ENCODE results near the gene SLC25A13. TPM values are rescaled to one million over a fixed set of nuclear protein-coding genes. Genes with fewer than 3 reads are reported as not detected.

SLC25A13 gene
- total RNA-seq, 4 donors from 2014 or later: 2.3 to 53.0 (median 39.3) TPM

DNA sequence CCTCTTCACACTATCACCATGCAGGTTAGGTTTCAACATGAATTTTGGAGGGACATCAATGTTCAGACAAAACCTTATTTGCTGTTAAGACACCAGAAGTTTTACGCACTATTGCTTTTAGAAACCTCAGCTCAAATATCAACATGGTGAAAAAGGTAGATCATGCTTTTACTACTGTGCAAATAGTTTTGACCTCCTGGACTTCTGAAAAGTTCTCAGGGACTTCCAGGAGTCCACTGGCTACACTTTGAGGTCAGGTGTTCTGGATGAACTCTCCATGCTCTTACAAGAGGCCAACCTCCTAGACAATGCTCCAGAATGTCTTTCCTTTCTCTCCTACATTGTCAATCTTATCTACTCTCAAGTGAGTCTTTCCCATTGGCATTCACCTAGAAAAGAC lies 55.9 kb downstream of the SLC25A13 start:
- no peak for DNase-seq
- no peak overlapping the region for H3K4me3 ChIP-seq
- H3K27me3 ChIP-seq: no peaks in the 10 kb centered on the region
- no peaks in the 10 kb centered on the region for H3K36me3 ChIP-seq
- no peaks in the 10 kb centered on the region for H3K4me1 ChIP-seq
- intact Hi-C loops (cut with DNase I; ENCODE audit: low total_unique reads): no loop called here
- no peaks in the 10 kb centered on the region for H3K9me3 ChIP-seq
- TF ChIP-seq, protein P1, sequence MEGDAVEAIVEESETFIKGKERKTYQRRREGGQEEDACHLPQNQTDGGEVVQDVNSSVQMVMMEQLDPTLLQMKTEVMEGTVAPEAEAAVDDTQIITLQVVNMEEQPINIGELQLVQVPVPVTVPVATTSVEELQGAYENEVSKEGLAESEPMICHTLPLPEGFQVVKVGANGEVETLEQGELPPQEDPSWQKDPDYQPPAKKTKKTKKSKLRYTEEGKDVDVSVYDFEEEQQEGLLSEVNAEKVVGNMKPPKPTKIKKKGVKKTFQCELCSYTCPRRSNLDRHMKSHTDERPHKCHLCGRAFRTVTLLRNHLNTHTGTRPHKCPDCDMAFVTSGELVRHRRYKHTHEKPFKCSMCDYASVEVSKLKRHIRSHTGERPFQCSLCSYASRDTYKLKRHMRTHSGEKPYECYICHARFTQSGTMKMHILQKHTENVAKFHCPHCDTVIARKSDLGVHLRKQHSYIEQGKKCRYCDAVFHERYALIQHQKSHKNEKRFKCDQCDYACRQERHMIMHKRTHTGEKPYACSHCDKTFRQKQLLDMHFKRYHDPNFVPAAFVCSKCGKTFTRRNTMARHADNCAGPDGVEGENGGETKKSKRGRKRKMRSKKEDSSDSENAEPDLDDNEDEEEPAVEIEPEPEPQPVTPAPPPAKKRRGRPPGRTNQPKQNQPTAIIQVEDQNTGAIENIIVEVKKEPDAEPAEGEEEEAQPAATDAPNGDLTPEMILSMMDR (IDR thresholded peaks at IDR 0.05): no peak
- no peak for TF ChIP-seq POLR2A (IDR thresholded peaks at IDR 0.05)
- no peak overlapping the region for H3K27ac ChIP-seq

DNA sequence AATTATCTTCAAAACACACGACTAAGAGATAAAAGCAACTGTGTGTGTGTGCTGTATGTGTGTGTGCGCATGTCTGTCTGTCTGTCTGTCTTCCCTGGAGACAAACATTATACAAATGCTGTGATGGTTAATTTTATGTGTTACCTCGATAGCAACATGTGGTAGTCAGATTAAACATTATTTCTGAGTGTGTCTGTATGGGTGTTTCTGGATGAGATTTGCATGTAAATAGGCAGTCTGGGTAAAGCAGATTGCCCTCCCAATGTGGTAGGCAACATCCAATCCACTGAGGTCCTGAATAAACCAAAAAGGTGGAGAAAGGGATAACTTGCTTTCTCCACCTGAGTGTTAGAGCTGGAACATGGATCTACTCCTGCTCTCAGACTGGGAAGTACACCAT lies 67.9 kb downstream of the SLC25A13 start:
- Histone ChIP-seq H3K4me1 (no peaks in the 10 kb centered on the region), H3K36me3 (no peaks in the 10 kb centered on the region), H3K4me3 (no peak overlapping the region), H3K27me3 (no peaks in the 10 kb centered on the region), H3K27ac (no peak overlapping the region), H3K9me3 (peaks cover 0 to 6% of the 10 kb centered on the region in 2 donors)
- intact Hi-C loops (cut with DNase I; ENCODE audit: low total_unique reads): no loop called here
- TF ChIP-seq POLR2A (IDR thresholded peaks at IDR 0.05): no peak
- TF ChIP-seq, protein P1 (IDR thresholded peaks at IDR 0.05): no peak
- DNase-seq: no peak

DNA sequence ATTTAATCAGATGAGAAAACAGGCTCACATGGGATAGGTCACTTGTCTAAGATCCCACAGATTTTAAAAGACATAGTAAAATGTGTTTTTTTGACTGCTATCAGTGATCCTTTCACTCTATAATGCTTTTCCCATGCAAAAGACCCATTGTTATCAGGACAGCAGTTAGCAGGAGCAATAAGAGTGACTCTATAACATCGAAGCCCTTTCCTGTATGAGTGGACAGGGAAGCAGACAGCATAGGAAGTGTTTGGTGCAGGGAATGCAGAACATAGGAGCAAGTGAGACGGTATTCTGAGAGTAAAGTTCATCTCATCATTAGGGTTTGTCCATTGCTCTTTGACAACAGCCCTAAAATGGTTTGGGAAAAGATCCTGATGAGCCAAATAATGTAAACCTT lies 68.5 kb downstream of the SLC25A13 start:
- intact Hi-C loops (cut with DNase I; ENCODE audit: low total_unique reads): no loop called here
- H3K4me1 ChIP-seq: no peaks in the 10 kb centered on the region
- H3K27ac ChIP-seq: no peak overlapping the region
- TF ChIP-seq, protein P1 (IDR thresholded peaks at IDR 0.05): no peak
- TF ChIP-seq POLR2A (IDR thresholded peaks at IDR 0.05): no peak
- no peak for DNase-seq
- no peaks in the 10 kb centered on the region for H3K27me3 ChIP-seq
- H3K4me3 ChIP-seq: no peak overlapping the region
- no peaks in the 10 kb centered on the region for H3K36me3 ChIP-seq
- peaks cover 0 to 6% of the 10 kb centered on the region in 2 donors for H3K9me3 ChIP-seq

DNA sequence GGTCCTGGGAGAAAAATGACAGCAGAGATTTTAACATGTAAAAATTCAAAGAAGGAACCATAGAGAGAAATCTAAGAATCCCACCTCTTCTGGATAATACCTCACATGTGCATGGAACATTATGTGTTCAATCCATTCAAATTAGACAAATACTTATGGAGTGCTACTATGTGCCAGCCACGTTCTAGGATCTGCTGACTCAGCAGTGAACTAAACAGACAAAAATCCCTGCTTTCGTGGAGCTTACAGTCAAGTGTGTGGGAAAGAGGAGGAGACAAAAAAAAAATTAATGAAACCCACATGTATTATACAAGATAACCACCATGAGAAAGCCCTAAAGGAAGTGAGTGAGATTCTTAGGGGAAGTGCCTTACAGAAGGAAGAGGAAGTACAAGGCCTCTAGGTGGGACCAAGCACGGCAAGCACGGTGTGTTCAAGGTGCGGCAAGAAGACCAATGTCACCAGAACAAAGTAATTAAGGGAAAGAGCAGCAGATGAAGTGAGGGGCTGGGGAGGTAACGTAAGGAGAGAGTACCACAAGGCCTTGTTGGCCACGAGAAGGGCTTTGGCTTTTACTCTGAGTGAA lies 71.0 kb downstream of the SLC25A13 start:
- H3K36me3 ChIP-seq: no peaks in the 10 kb centered on the region
- H3K27me3 ChIP-seq: no peaks in the 10 kb centered on the region
- TF ChIP-seq POLR2A (IDR thresholded peaks at IDR 0.05): no peak
- no peaks in the 10 kb centered on the region for H3K4me1 ChIP-seq
- H3K27ac ChIP-seq: no peak overlapping the region
- no peaks in the 10 kb centered on the region for H3K9me3 ChIP-seq
- intact Hi-C loops (cut with DNase I; ENCODE audit: low total_unique reads): no loop called here
- no peak overlapping the region for H3K4me3 ChIP-seq
- DNase-seq: no peak

DNA sequence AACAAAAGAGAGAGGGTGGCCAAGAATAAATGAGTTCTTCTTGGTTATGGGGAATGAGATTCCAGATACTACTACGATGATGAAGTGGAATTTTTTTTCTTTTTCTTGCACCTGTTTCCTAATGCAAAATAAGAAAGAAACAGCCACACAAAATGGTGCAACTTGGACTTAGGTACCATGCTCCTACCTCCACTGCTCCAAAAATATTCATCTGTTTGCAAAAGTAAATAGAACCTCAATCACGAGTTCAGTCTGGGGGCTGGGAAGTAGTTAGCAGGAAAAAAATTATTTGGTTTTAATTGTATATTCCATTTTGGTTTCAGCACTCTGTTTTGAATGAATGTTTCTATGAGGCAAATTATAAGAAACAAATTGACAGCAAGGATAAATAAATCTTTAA lies 73.5 kb downstream of the SLC25A13 start:
- Histone ChIP-seq H3K36me3 (no peaks in the 10 kb centered on the region), H3K27ac (no peak overlapping the region), H3K9me3 (no peaks in the 10 kb centered on the region), H3K4me1 (no peaks in the 10 kb centered on the region), H3K27me3 (no peaks in the 10 kb centered on the region), H3K4me3 (no peak overlapping the region)
- no peak for TF ChIP-seq POLR2A (IDR thresholded peaks at IDR 0.05)
- TF ChIP-seq, protein P1 (IDR thresholded peaks at IDR 0.05): no peak
- no peak for DNase-seq
- intact Hi-C loops (cut with DNase I; ENCODE audit: low total_unique reads): no loop called here

DNA sequence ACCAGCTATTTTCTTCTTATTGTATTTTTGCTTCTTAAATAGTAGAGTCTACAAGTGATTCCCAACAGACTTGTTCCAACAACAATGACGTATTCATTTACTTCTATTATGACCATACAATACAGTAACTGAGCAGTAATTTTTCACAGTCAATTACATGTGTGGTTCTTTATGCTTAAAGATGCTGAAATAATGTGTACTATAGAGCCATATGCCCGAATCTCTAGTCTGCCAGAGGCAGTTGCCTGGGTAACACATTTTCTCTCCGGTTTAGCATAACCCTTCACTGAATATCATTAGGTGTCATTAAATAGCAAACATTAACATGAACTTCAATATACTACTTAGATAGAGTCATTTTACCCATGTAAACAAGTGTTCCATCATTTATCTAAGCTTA lies 75.0 kb downstream of the SLC25A13 start:
- Histone ChIP-seq H3K9me3 (no peaks in the 10 kb centered on the region), H3K36me3 (no peaks in the 10 kb centered on the region), H3K4me3 (no peak overlapping the region), H3K27ac (no peak overlapping the region), H3K4me1 (no peaks in the 10 kb centered on the region), H3K27me3 (no peaks in the 10 kb centered on the region)
- TF ChIP-seq, protein P1 (IDR thresholded peaks at IDR 0.05): no peak
- TF ChIP-seq POLR2A (IDR thresholded peaks at IDR 0.05): no peak
- intact Hi-C loops (cut with DNase I; ENCODE audit: low total_unique reads): no loop called here
- DNase-seq: no peak

All from uterus (tissue), 4 donors.